Measurements from ENCODE around the gene NKTR. TPM values are rescaled to one million over a fixed set of nuclear protein-coding genes. Genes with fewer than 3 reads are reported as not detected.

Gene NKTR
- total RNA-seq, 1 donor from 2014 or later, result 142 TPM

- DNase-seq (ENCODE audit: low spot score, unreplicated experiment), result no peak
- Mint-ChIP-seq H3K9me3 (ENCODE audit: low read depth) (no peaks in the 10 kb centered on the region), H3K4me3 (ENCODE audit: low read depth) (no peak overlapping the region)
These were observed 92.4 kb downstream of the NKTR start for GRCh38 chr3:42692667-42693529.

GRCh38 chr3:42693530-42693930, 93.0 kb downstream of the NKTR start:
- no peaks in the 10 kb centered on the region for H3K4me1 Mint-ChIP-seq (ENCODE audit: low read depth)
- no peaks in the 10 kb centered on the region for H3K36me3 Mint-ChIP-seq (ENCODE audit: insufficient read depth)
- H3K27ac Mint-ChIP-seq, result no peak overlapping the region
- no peak for DNase-seq (ENCODE audit: low spot score, unreplicated experiment)
- H3K9me3 Mint-ChIP-seq (ENCODE audit: low read depth), result no peaks in the 10 kb centered on the region
- no peak overlapping the region for H3K4me3 Mint-ChIP-seq (ENCODE audit: low read depth)
- peaks cover 14% of the 10 kb centered on the region for H3K27me3 Mint-ChIP-seq
- no peak for TF ChIP-seq CTCF (IDR thresholded peaks at IDR 0.05; ENCODE audit: unreplicated experiment)

More at GRCh38 chr3:42692667-42693529, 92.4 kb downstream of the NKTR start:
- no peaks in the 10 kb centered on the region for H3K36me3 Mint-ChIP-seq (ENCODE audit: insufficient read depth)
- H3K27me3 Mint-ChIP-seq, result peaks cover 14% of the 10 kb centered on the region
- no peaks in the 10 kb centered on the region for H3K4me1 Mint-ChIP-seq (ENCODE audit: low read depth)
- no peak for TF ChIP-seq CTCF (IDR thresholded peaks at IDR 0.05; ENCODE audit: unreplicated experiment)
- H3K27ac Mint-ChIP-seq, result no peak overlapping the region

- H3K27me3 Mint-ChIP-seq, result peaks cover 12% of the 10 kb centered on the region
- H3K4me3 Mint-ChIP-seq (ENCODE audit: low read depth), result no peak overlapping the region
- no peak for TF ChIP-seq CTCF (IDR thresholded peaks at IDR 0.05; ENCODE audit: unreplicated experiment)
- no peaks in the 10 kb centered on the region for H3K36me3 Mint-ChIP-seq (ENCODE audit: insufficient read depth)
- no peaks in the 10 kb centered on the region for H3K4me1 Mint-ChIP-seq (ENCODE audit: low read depth)
- H3K27ac Mint-ChIP-seq, result no peak overlapping the region
- no peaks in the 10 kb centered on the region for H3K9me3 Mint-ChIP-seq (ENCODE audit: low read depth)
- no peak for DNase-seq (ENCODE audit: low spot score, unreplicated experiment)
These were observed 93.9 kb downstream of the NKTR start for GRCh38 chr3:42694366-42694765.

GRCh38 chr3:42696356-42697288, 96.1 kb downstream of the NKTR start:
- Mint-ChIP-seq H3K4me1 (ENCODE audit: low read depth) (no peaks in the 10 kb centered on the region), H3K36me3 (ENCODE audit: insufficient read depth) (no peaks in the 10 kb centered on the region), H3K27ac (no peak overlapping the region), H3K9me3 (ENCODE audit: low read depth) (no peaks in the 10 kb centered on the region), H3K27me3 (peaks cover 10% of the 10 kb centered on the region), H3K4me3 (ENCODE audit: low read depth) (no peak overlapping the region)
- TF ChIP-seq CTCF (IDR thresholded peaks at IDR 0.05; ENCODE audit: unreplicated experiment), result no peak
- DNase-seq (ENCODE audit: low spot score, unreplicated experiment), result no peak

All from progenitor cell of endocrine pancreas (in vitro differentiated cells).